ENCODE data around the gene CAPN15. TPM values are rescaled to one million over a fixed set of nuclear protein-coding genes. Genes with fewer than 3 reads are reported as not detected.

Gene CAPN15
- polyA plus RNA-seq, 1 of the 3 experiments (the other 2 are of a cell fraction): 22.9 TPM

DNA sequence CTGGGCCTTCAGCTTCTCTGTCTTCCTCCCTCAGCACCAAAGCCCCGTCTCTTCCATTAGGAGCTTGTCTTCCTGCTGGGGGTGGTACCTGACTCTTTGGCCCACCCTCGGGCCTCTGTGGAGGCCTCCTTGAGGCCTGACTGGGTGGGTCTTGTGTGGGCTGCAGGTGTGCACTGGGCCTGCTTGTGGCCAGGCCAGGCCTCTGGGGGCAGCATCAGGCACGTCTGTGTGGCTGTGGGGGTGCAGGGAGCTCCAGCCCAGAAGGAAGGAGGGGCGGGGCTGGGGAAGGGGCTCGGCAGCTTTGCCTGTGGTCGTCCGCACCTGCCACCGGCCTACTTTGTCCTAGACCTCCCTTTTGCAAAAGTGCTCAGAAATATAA lies 49.3 kb downstream of the CAPN15 start:
- H3K9ac ChIP-seq: no peak overlapping the region
- H3K79me2 ChIP-seq (ENCODE audit: insufficient read depth): peaks cover 4% of the 10 kb centered on the region
- no peak overlapping the region for H3K4me3 ChIP-seq (ENCODE audit: low read depth in 2 of 2, low read length in 1 of 2)
- no peaks in the 10 kb centered on the region for H3K9me2 ChIP-seq
- no peaks in the 10 kb centered on the region for H3K9me3 ChIP-seq
- no peaks in the 10 kb centered on the region for H3F3A ChIP-seq (replicated peaks; ENCODE audit: insufficient read depth)
- H3K27ac ChIP-seq (ENCODE audit: low read depth in 2 of 2, low read length in 1 of 2): no peak overlapping the region
- peaks cover 0 to 4% of the 10 kb centered on the region in 2 experiments; a peak in 1 of 4 replicates for H3K4me1 ChIP-seq (ENCODE audit: control insufficient read depth in 1 of 2, insufficient read depth in 2 of 2, low read depth in 1 of 2, low read length in 1 of 2)
- ChIA-PET POLR2A (interaction anchor here (0.7 to 1.0 kb wide), 2 partner anchors 8 to 10 kb away, joined by 3 read pairs; partner anchors contain the start of gene NHLRC4), CTCF (interaction anchor here (0.7 to 1.2 kb wide), 3 partner anchors 8 to 71 kb away, joined by 3 to 4 read pairs (median 3); no protein-coding TSS in a partner anchor)
- H4K20me1 ChIP-seq (ENCODE audit: insufficient read depth): no peaks in the 10 kb centered on the region
- 85% methylated on average over 8 of the region's 8 CpGs for WGBS (ENCODE audit: low lambda C conversion rate)
- H3K4me2 ChIP-seq: no peak overlapping the region
- no peak overlapping the region for H2AFZ ChIP-seq (ENCODE audit: low read depth)
- no peak for TF ChIP-seq IRF3 (IDR thresholded peaks at IDR 0.05; ENCODE audit: low read depth, low read length)
- no peak for TF ChIP-seq PBX3 (IDR thresholded peaks at IDR 0.05)
- no peak for TF ChIP-seq NFIC (IDR thresholded peaks at IDR 0.05; ENCODE audit: borderline replicate concordance)
- TF ChIP-seq RAD21 (IDR thresholded peaks at IDR 0.05; ENCODE audit: low read length): no peak
- no peak for TF ChIP-seq GABPA (IDR thresholded peaks at IDR 0.05; ENCODE audit: low read depth)
- TF ChIP-seq ELF1 (IDR thresholded peaks at IDR 0.05): no peak
- TF ChIP-seq SMC3 (IDR thresholded peaks at IDR 0.05; ENCODE audit: low read depth, low read length): no peak
- TF ChIP-seq USF2 (IDR thresholded peaks at IDR 0.05; ENCODE audit: borderline replicate concordance, low read depth, low read length): no peak
- TF ChIP-seq FOSL2 (IDR thresholded peaks at IDR 0.05; ENCODE audit: borderline replicate concordance, low read depth): no peak
- no peak for TF ChIP-seq JUND (IDR thresholded peaks at IDR 0.05)
- TF ChIP-seq TEAD4 (IDR thresholded peaks at IDR 0.05; ENCODE audit: borderline replicate concordance, insufficient read depth): no peak
- TF ChIP-seq RCOR1 (IDR thresholded peaks at IDR 0.05; ENCODE audit: low read length): no peak
- H3K36me3 ChIP-seq (replicated peaks in 1 of 2; ENCODE audit: control insufficient read depth in 1 of 2, insufficient read depth in 2 of 2, low read length in 1 of 2): peaks cover 0 to 41% of the 10 kb centered on the region in 2 experiments
- H3K27me3 ChIP-seq (ENCODE audit: insufficient read depth): no peaks in the 10 kb centered on the region
- DNase-seq: peak; percentile 52

GRCh38 chr16:577796-578195 lies 50.3 kb downstream of the CAPN15 start:
- H3K79me2 ChIP-seq (ENCODE audit: insufficient read depth): no peaks in the 10 kb centered on the region
- no peaks in the 10 kb centered on the region; a peak in 1 of 4 replicates for H3K4me1 ChIP-seq (ENCODE audit: control insufficient read depth in 1 of 2, insufficient read depth in 2 of 2, low read depth in 1 of 2, low read length in 1 of 2)
- POLR2A ChIA-PET: no interaction called here
- no peak for DNase-seq
- no peak overlapping the region for H3K4me2 ChIP-seq
- H3K9me2 ChIP-seq: no peaks in the 10 kb centered on the region
- 91% methylated on average over 7 of the region's 13 CpGs for WGBS (ENCODE audit: low lambda C conversion rate)
- H2AFZ ChIP-seq (ENCODE audit: low read depth): no peak overlapping the region
- H3K4me3 ChIP-seq (ENCODE audit: low read depth in 2 of 2, low read length in 1 of 2): no peak overlapping the region
- no peaks in the 10 kb centered on the region for H3K9me3 ChIP-seq
- no peak overlapping the region for H3K9ac ChIP-seq
- peaks cover 0 to 43% of the 10 kb centered on the region in 2 experiments for H3K36me3 ChIP-seq (replicated peaks in 1 of 2; ENCODE audit: control insufficient read depth in 1 of 2, insufficient read depth in 2 of 2, low read length in 1 of 2)
- no peaks in the 10 kb centered on the region for H4K20me1 ChIP-seq (ENCODE audit: insufficient read depth)
- no peak overlapping the region for H3K27ac ChIP-seq (ENCODE audit: low read depth in 2 of 2, low read length in 1 of 2)
- CTCF ChIA-PET: interaction anchor here (1.2 kb wide), 1 partner anchor 32 kb away, joined by 3 read pairs; no protein-coding TSS in a partner anchor
- H3F3A ChIP-seq (replicated peaks; ENCODE audit: insufficient read depth): no peaks in the 10 kb centered on the region
- no peaks in the 10 kb centered on the region for H3K27me3 ChIP-seq (ENCODE audit: insufficient read depth)
- TF ChIP-seq ELF1 (IDR thresholded peaks at IDR 0.05) (no peak), FOSL2 (IDR thresholded peaks at IDR 0.05; ENCODE audit: borderline replicate concordance, low read depth) (no peak), JUND (IDR thresholded peaks at IDR 0.05) (no peak), GABPA (IDR thresholded peaks at IDR 0.05; ENCODE audit: low read depth) (no peak), MEF2A (IDR thresholded peaks at IDR 0.05; ENCODE audit: borderline replicate concordance, low read depth) (no peak), IRF3 (IDR thresholded peaks at IDR 0.05; ENCODE audit: low read depth, low read length) (no peak), EZH2phosphoT487 (IDR thresholded peaks at IDR 0.05; ENCODE audit: borderline replicate concordance, low read depth) (no peak), GATA2 (CRISPR knock-in tag; IDR thresholded peaks at IDR 0.05) (no peak), POLR2AphosphoS5 (IDR thresholded peaks at IDR 0.05; ENCODE audit: low read depth, low read length) (no peak), YY1 (IDR thresholded peaks at IDR 0.05; ENCODE audit: low read depth) (no peak), EP300 (IDR thresholded peaks at IDR 0.05; ENCODE audit: borderline replicate concordance in 1 of 2, low read depth in 1 of 2, low read length in 1 of 2) (no peak), USF2 (IDR thresholded peaks at IDR 0.05; ENCODE audit: borderline replicate concordance, low read depth, low read length) (no peak)
- TF ChIP-seq, protein P1, sequence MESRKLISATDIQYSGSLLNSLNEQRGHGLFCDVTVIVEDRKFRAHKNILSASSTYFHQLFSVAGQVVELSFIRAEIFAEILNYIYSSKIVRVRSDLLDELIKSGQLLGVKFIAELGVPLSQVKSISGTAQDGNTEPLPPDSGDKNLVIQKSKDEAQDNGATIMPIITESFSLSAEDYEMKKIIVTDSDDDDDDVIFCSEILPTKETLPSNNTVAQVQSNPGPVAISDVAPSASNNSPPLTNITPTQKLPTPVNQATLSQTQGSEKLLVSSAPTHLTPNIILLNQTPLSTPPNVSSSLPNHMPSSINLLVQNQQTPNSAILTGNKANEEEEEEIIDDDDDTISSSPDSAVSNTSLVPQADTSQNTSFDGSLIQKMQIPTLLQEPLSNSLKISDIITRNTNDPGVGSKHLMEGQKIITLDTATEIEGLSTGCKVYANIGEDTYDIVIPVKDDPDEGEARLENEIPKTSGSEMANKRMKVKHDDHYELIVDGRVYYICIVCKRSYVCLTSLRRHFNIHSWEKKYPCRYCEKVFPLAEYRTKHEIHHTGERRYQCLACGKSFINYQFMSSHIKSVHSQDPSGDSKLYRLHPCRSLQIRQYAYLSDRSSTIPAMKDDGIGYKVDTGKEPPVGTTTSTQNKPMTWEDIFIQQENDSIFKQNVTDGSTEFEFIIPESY (IDR thresholded peaks at IDR 0.05; ENCODE audit: borderline replicate concordance, low read depth): no peak

Data from SK-N-SH (cell line).